Stimulated activated CD4-positive, alpha-beta T cell treated with anti-CD3 and anti-CD28 coated beads, Interleukin-2, amount 100 ng/mL, for 48 hours (primary cell): Measurements from ENCODE around the gene STARD5.
A peak's percentile ranks its signal among the peaks of the same experiment; 100 is the strongest.

Experiments
- DNase-seq, 2 donors: peaks; one replicate each; pipeline ENCODE4 v3.0.0-alpha.2; 2020

STARD5 gene

DNA sequence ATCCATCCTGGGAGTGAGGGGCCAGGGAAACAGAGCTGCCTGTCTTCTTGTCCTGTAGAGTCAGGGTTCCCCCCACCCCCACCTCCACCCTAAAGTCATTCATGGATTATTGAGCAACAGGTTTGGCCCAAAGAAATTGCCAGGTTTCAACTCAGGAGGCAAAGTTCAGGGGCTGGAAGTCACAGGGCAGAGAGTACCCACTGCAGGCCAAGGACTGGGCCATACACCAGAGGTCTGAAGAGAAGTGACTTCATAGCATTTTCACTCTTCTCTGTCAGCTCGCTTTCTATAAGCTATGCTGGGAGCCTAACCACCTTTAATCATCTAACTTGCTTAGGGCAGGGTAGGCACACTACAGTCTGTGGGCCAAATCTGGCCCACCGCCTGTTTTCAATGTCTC is 50.1 kb downstream of the STARD5 start:
- no peak for DNase-seq

DNA sequence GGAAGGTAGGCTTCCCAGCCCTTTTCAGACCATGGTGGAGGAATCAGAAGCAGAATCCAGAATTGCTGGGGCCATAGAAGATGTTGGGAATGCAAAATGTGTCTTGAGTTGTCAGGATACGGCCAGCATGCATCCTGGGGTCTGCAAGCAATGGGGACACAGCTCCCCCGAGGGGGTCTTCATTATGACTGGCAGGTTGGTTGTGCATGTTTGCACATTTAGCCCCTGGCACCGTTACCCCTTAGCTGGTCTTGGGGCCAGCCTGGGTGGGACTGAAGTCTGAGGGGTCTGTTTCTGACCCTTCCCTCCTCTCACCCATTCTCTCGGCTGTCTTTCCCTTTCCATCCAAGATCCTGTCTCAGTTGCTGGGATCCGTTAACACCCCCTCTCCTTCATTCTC is 50.7 kb downstream of the STARD5 start:
- no peak for DNase-seq

DNA sequence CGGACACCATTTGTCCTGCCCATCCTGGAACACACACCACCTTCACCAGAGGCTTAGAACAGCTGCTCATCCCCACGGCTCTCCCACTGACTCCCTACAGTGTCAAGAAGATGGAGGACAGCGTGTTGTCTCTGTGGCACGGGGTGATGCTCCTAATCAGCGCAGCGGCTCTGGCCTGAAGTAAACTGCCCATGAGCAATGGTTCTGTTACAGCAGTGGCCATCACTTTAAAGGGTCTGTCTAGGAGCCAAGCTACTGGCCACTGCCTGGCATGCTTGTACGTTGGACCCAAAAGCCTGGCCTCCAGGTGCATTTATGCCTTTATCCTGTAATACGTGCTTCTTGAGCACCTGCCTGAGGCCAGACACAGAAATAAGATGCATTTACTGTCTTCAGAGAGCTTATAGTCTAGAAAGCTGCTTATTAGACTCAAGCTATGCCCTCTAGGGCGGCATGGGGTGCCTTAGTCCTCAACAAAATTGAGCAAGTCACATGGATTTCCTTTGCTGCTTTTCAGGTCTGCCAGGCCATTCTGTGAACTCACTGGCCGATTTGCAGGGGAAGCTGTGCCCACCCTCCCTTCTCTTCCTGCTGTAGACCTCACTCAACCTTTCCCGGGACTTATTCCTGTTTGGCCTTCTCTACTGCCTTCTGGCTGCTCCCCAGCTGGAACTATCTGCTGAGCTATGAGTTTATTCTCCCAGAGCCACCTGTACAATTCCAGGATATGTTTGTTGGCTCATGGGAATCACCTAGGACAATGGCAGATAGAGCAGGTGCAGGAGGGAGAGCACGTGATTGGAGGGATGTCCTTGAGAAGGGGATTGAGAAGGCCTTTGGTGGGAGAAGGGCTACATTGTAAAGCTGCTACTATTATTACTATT is 51.9 kb downstream of the STARD5 start:
- no peak for DNase-seq

DNA sequence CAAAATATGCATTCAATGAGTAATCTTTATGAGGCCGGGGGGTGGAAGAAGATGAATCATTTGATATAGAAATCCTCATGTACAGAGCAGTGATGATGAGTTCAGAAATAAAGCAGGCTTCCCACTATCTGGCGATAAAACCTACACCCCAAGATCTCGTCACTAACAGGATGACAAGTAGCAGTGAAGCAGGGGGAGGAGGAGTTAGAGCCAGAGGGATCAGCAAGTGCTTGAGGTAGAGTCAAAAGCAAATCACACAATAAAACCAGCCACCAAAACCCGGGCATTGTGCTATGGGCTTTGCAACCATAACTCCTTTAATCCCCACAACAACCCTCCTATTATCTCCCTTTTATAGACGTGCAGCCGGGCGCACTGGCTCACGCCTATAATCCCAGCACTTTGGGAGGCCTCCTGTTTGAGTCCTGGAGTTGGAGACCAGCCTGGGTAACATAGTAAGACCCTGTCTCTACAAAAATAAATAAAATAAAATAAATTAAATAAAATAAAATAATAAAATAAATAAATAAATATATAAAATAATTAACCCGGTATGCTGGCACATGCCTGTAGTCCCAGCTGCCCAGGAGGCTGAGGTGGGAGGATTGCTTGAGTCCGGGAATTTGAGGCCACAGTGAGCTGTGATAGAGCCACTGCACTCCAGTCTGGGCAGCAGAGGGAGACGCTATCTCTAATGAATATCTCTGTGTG is 53.0 kb downstream of the STARD5 start:
- no peak for DNase-seq

DNA sequence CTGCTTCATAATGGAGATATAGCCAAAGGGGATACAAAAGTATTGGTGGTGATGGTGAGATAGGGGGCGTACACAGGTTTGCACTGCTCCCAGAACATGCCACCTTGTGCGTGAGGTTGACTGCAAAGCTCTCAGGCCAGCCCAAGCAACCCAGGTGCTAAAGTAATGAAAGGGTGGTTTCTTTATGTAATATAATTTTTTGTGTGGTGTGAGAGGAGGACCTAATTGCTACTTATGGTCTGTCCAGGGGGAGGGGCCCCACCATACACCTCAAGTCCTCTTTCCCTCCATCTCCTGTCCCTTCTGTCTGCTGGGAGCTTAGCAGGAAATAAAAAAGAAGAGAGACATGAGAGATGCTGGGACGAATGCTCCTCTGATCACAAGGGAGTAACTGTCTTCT is 53.8 kb downstream of the STARD5 start:
- DNase-seq = no peak

DNA sequence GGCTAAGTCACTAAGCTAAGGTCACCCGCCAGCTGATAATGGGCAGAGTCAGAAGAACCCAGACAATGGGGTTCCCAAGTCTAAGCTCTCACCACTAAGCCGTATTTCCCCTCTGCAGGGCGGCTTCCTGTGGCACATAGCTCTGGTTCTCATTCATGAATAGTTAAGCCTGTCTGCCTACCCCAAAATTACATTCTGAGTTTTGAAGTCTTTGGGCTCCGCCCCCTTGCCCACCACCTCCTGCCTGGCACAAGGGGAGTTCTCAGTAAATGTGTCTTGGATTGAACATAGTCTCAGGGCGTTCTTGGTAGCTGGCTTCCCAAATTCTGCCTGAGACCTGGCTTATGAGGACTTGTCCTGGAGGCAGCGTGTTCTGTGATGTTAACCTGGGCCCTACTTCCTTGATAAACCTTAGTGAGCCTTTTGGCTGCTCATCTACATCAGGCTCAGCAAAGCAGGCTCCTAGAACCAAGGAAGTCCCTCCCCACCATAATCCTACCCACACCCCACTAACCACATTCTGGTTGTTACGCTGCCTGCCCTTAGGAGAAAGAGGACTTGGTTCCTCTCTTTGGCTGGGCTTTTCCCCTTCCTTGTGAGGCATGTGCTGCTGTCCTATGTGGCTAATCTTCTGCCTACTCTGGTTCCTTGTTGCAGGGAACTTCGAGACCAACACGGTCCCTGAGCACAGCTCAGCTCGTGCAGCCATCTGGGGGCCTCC is 54.9 kb downstream of the STARD5 start:
- no peak for DNase-seq

DNA sequence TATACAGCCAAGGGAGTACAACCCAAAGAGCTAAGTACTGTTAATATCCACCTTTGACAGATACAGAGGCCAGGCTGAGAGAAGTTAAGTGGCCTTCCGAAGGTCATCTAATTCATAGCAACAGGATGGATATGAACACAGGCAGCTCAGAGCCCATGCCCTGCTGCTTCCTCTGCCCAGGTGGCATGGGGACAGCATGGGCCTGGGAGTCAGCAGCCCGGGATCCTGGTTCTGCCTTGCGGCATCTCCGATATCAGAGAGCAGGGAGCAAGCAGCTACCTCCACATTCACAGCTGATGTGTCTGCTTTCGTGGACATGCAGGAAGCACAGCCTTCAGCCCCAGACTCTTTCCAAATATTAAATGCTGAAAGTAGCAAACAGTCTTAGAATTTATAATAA is 55.6 kb downstream of the STARD5 start:
- DNase-seq = no peak

DNA sequence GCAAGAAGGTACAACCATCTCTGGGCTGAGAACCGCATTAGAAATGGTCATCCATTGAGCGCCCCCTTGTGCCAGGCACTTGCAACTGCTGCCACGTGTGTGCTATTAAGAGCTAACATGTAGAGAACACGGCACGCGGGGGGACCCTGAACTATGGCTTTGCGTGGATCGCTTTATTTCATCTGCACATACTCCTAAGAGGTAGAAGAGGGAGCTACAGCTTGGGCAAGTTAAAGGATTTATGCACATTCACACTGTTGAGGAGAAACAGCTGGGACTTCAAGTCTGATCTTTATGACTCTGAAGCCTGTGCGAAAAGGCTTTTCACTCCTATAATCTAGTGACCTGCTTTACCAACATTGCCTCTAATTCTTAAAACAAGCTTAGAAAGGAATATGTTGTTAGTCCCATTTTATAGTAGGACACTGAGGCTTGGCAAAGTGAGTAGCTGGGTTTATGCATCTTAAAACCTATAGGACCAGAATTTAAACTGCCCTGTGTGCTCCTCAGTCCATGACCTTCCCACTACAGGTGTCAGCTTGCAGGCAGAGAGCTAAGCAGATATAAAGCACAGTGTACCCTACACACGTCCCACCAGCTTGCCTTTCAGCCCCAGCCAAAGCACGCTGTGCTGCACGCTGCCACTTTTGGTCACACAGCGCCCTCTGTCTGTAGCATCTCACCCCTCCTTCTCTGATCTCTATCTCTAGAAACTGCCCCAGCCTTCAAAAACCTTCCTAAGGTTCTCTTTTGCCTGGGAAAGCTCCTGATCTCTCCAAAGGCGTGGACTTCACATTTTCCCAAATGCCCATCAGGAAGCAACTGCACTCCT is 57.8 kb downstream of the STARD5 start:
- DNase-seq = peak; percentile 88 to 89

DNA sequence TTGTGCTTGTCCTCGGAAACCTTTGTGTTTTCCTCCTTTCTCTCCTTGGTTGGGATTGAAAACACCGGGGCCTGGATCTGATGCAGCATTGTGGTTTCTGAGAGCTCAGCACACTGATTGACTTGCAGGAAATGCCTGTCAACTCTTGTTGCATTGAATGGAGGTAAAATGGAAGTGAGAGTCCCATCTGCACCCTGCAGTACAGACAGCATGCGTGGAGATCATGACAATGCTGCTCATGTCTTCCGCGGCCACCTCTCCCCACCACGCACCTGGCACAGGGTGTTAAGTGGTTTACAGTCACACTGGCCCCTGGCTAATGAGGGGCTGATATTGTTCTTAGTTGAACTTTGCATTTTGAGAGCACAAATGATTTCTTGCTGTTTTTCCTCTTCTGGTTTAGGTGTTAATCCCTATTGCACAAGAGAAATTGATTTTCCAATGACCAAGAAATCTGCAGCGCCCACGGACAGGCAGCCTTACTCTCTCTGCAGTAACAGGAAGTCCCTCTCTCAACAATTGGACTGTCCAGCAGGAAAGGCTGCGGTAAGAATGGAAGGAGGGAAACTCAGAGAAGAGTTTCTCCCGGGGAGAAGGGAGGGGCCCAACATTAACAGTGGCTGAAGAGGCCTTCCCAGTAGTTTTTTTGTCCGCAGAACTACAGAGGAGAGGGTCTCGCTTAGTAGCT is 58.5 kb downstream of the STARD5 start:
- no peak for DNase-seq

DNA sequence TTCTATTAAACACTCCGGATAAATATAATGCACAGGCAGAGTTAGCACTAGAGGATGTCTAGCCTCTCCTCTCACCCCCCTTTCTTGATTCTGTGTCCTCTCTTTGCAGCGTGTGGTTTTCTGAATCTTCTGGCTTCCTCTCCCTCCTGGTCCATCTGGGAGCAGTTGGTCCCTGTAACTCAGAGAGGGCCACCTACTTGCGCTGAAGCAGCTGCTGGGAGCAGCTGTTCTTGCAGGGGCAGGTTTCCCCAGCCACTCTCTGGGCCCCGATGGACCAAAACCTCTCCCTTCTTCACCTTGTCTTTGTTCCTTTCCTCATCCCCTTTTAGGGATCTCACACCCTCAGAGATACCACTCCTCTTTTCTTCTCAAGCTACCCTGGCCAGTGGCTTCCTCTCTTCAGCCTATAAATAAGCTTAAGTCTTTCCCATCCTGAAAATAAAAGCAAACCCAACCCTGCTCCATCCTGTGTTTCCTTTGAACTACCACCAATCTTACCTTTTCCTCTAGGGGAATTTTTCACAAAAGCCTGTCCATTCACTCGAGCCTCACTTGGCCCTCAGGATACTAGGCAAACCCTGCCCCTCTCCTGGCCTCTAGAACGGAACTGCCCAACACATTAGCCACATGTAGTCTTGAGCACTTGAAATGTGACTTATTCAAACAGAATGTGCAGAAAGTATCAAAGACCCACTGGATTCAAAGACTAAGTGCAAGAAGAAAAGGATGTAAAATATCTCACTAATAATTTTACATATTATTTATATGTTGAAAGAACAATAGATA is 59.7 kb downstream of the STARD5 start:
- DNase-seq = no peak

DNA sequence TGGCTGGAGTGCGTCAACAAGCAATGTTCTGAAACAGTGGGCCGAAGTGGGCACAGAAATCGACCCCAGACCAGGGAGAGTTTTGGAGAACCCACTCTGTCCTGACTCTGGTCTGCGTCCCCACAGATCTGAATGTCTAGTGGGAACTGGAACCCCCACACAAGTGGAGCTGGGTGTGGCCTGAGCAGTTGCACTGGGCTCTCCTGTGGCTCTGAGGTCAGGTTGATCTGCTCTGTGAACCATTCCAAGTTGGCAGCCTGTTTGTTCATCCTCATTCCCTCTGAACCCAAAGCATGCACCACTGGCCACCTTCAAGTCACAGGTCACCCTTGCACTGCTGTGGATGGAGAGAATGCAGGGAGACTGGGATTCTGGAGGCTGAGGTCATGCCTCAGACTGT is 60.5 kb downstream of the STARD5 start:
- no peak for DNase-seq

DNA sequence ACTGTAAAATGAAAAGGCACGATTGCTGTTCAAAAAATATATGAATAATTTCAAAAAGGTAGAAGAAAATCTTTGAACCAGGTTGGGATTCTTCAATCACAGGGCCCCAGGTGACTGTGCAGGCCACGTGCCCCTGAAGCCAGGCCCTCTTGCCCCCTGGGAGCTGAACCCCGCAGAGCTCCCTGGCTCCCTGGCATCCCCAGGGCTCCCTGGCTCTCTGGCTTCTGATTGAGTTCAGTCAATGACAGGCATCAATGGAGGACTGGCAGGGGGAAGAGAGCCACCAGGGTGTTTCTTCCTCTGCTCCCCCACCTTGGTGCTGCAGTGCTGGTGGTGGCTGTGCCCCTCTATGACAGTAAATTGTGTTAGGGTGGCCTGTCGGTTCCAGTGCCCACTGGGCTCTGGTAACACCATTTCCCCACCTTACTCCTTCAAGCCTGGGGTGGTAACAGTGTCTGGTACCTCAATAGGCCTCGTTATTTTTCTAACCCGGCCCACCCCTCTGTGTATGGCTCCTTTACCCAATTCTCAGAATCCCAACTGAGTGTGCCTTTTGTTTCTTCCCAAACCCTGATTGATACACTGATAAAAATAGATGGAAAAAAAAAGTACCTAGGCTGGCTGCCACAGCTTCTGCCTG is 62.6 kb downstream of the STARD5 start:
- no peak for DNase-seq

DNA sequence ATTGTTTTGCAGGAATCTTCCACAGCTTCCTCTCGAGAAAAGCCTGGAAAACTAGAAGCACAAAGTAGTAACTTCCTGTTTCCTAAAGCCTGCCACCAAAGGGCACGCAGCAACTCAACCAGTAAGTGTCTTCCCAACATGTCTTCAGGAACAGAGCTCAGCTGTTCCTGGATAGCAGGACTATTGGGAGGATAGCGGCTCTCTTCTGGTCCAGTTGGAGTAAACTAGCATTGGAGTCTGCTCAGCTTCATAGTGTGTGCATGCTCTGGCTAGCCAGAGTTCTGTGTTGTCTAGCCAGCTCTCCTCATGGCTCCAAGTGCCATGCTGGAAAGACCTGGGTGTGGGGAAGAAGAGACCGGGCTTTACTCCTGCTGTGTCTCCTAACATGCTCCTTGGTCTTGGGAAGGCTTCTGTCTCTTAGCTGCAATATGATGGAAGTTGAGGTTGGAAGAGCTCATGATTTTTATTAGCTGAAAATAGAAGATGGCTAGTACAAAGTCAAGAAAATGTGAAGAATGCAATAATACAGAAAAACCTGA is 64.1 kb downstream of the STARD5 start:
- DNase-seq = no peak
